ENCODE data around the gene PSPN. TPM values are rescaled to one million over a fixed set of nuclear protein-coding genes. Genes with fewer than 3 reads are reported as not detected.
"Not testable (repeated sequence)": the region's sequence is repeated elsewhere in the genome, so short reads cannot be mapped to it uniquely, and the experiment has no call there.

The PSPN gene
- total RNA-seq, 6 experiments from 2014 or later = 0.55 to 1.9 (median 1.0) TPM

GRCh38 chr19:6352381-6353165 lies 23.2 kb downstream of the PSPN start:
- intact Hi-C loops (cut with DNase I) = no loop called here
- 90% methylated on average over 1 of the region's 2 CpGs for WGBS (ENCODE audit: insufficient coverage, low coverage, low lambda C conversion rate, missing lambda C conversion rate)
- DNase-seq (no peak), ATAC-seq (no peak)
- Histone ChIP-seq H3K36me3 (no peaks in the 10 kb centered on the region), H3K9me3 (no peaks in the 10 kb centered on the region), H3K27ac (no peak overlapping the region), H3K4me3 (no peak overlapping the region), H3K27me3 (no peaks in the 10 kb centered on the region), H3K4me1 (no peaks in the 10 kb centered on the region)
- TF ChIP-seq CTCF (IDR thresholded peaks at IDR 0.05) (no peak), POLR2A (IDR thresholded peaks at IDR 0.05) (no peak)

- no peak for ATAC-seq
- H3K4me1 ChIP-seq = no peaks in the 10 kb centered on the region
- 60% methylated on average over 2 of the region's 2 CpGs for WGBS (ENCODE audit: insufficient coverage, low coverage, low lambda C conversion rate, missing lambda C conversion rate)
- no peak overlapping the region for H3K4me3 ChIP-seq
- intact Hi-C loops (cut with DNase I) = no loop called here
- H3K27me3 ChIP-seq = no peaks in the 10 kb centered on the region
- no peaks in the 10 kb centered on the region for H3K36me3 ChIP-seq
- DNase-seq = no peak
- no peaks in the 10 kb centered on the region for H3K9me3 ChIP-seq
- no peak overlapping the region for H3K27ac ChIP-seq
- TF ChIP-seq POLR2A (IDR thresholded peaks at IDR 0.05) (no peak), CTCF (IDR thresholded peaks at IDR 0.05) (no peak)
These were observed 25.0 kb downstream of the PSPN start for GRCh38 chr19:6350688-6351087.

- not testable (repeated sequence) for H3K36me3 ChIP-seq, H3K9me3 ChIP-seq
- 73% methylated on average over 2 of the region's 2 CpGs for WGBS (ENCODE audit: insufficient coverage, low coverage, low lambda C conversion rate, missing lambda C conversion rate)
These were observed 26.5 kb downstream of the PSPN start for GRCh38 chr19:6349271-6349670.

GRCh38 chr19:6343462-6343861 lies 32.3 kb downstream of the PSPN start:
- no peak overlapping the region for H3K4me3 ChIP-seq
- no peak overlapping the region for H3K27ac ChIP-seq
- no peaks in the 10 kb centered on the region for H3K4me1 ChIP-seq
- intact Hi-C loops (cut with DNase I) = no loop called here
- TF ChIP-seq POLR2A (IDR thresholded peaks at IDR 0.05) (no peak), CTCF (IDR thresholded peaks at IDR 0.05) (no peak)
- ATAC-seq (no peak), DNase-seq (no peak)
- no peaks in the 10 kb centered on the region for H3K27me3 ChIP-seq
- WGBS (ENCODE audit: insufficient coverage, low coverage, low lambda C conversion rate, missing lambda C conversion rate) = no CpG with 5 or more reads among the region's 1 CpG
- no peaks in the 10 kb centered on the region for H3K9me3 ChIP-seq
- no peaks in the 10 kb centered on the region for H3K36me3 ChIP-seq

More at GRCh38 chr19:6349271-6349670, 26.5 kb downstream of the PSPN start:
- DNase-seq; H3K27me3 ChIP-seq; ATAC-seq; H3K27ac ChIP-seq; H3K4me3 ChIP-seq; intact Hi-C loops (cut with DNase I); H3K4me1 ChIP-seq: not testable (repeated sequence)

GRCh38 chr19:6340493-6341201 lies 35.1 kb downstream of the PSPN start:
- TF ChIP-seq CTCF (IDR thresholded peaks at IDR 0.05) (no peak), POLR2A (IDR thresholded peaks at IDR 0.05) (no peak)
- DNase-seq (no peak), ATAC-seq (no peak)
- no peaks in the 10 kb centered on the region for H3K36me3 ChIP-seq
- no peaks in the 10 kb centered on the region for H3K4me1 ChIP-seq
- no peaks in the 10 kb centered on the region for H3K9me3 ChIP-seq
- no peaks in the 10 kb centered on the region for H3K27me3 ChIP-seq
- no peak overlapping the region for H3K27ac ChIP-seq
- 79% methylated on average over 10 of the region's 14 CpGs for WGBS (ENCODE audit: insufficient coverage, low coverage, low lambda C conversion rate, missing lambda C conversion rate)
- intact Hi-C loops (cut with DNase I) = no loop called here
- no peak overlapping the region for H3K4me3 ChIP-seq

Data from right lobe of liver (tissue), 6 donors.